GM19395 (cell line): Measurements from ENCODE around the gene BRPF1.
A peak's percentile ranks its signal among the peaks of the same experiment; 100 is the strongest.

Source experiments
- ATAC-seq: cut with Tn5 transposase; IDR thresholded peaks from one replicate; pipeline ENCODE4 v1.9.1; 2021; ENCODE audit warnings: mild to moderate bottlenecking, moderate library complexity; ENCODE audit not compliant: unreplicated experiment

BRPF1 gene

GRCh38 chr3:9786825-9787669, 55.5 kb downstream of the BRPF1 start:
- no peak for ATAC-seq

GRCh38 chr3:9787714-9788113, 56.2 kb downstream of the BRPF1 start:
- no peak for ATAC-seq

GRCh38 chr3:9791127-9791526, 59.6 kb downstream of the BRPF1 start:
- ATAC-seq = no peak

GRCh38 chr3:9791790-9792404, 60.4 kb downstream of the BRPF1 start:
- no peak for ATAC-seq

GRCh38 chr3:9792405-9793160, 61.0 kb downstream of the BRPF1 start, which contains the start of the genes ARPC4 and TADA3:
Gene ARPC4, plus strand, starts transcription at chr3:9793082. Its CDS starts 40 bp downstream, at chr3:9793122.
Gene TADA3, minus strand, starts transcription at chr3:9792473. Its CDS starts 1,007 bp downstream, at chr3:9791466.
- ATAC-seq = peak; percentile 88

- ATAC-seq = no peak
These were observed 61.7 kb downstream of the BRPF1 start for GRCh38 chr3:9793161-9793781.

GRCh38 chr3:9794400-9794799, 62.9 kb downstream of the BRPF1 start:
- no peak for ATAC-seq

- no peak for ATAC-seq
These were observed 63.7 kb downstream of the BRPF1 start for GRCh38 chr3:9795207-9795606.

- no peak for ATAC-seq
These were observed 65.8 kb downstream of the BRPF1 start for GRCh38 chr3:9797196-9797945.
